Stimulated activated naive CD8-positive, alpha-beta T cell treated with anti-CD3 and anti-CD28 coated beads, Interleukin-15, Interleukin-2, amounts not matched to agents 100 ng/mL and 50 ng/mL, for 24 hours (primary cell): ENCODE data around the gene PROSER2.

Experiments used
- H3K27ac Mint-ChIP-seq: one replicate; pipeline ENCODE4 v1.8.0; 2021; ENCODE audit warnings: mild to moderate bottlenecking, mixed read lengths
- H3K27me3 Mint-ChIP-seq: one replicate; pipeline ENCODE4 v1.8.0; 2021; ENCODE audit warnings: mixed read lengths
- H3K36me3 Mint-ChIP-seq: one replicate; pipeline ENCODE4 v1.8.0; 2021; ENCODE audit warnings: low read depth, mixed read lengths
- H3K4me1 Mint-ChIP-seq: one replicate; pipeline ENCODE4 v1.8.0; 2021; ENCODE audit warnings: low read depth, mixed read lengths
- H3K4me3 Mint-ChIP-seq: one replicate; pipeline ENCODE4 v1.8.0; 2021; ENCODE audit warnings: mild to moderate bottlenecking, mixed read lengths
- H3K9me3 Mint-ChIP-seq: one replicate; pipeline ENCODE4 v1.8.0; 2021; ENCODE audit warnings: mixed read lengths

PROSER2 gene

DNA sequence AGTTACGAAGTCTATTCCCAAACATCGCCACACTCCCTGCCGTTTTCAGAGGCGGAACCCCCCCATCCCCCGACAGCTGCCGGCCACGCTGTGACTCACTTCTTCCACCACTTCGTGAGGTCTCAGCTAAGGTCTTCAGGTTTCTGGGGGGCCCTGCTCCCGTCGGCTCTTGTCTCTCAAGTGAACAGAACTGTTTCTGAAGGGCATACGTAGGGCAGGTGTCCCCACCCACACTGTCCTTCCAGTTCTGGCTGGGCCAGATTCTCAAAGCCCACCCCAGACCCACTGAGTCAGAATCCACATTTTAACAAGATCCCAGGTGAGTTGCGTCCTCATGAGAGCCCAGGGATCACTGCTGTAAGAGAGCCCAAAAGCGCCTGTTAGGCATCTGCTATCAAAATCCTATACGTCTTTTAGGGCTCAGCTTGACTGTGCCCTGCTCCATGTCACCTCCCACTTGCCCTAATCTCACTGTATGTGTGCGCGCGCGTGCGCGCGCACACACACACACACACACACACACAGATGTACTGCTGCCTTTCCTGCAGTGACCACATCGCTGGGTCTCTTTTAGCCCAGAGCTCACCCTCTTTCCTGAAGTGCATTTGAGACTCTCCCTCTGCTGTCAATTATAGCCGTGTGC is 78.8 kb downstream of the PROSER2 start:
- H3K4me3 Mint-ChIP-seq, result no peak overlapping the region
- H3K9me3 Mint-ChIP-seq, result no peaks in the 10 kb centered on the region
- no peak overlapping the region for H3K27ac Mint-ChIP-seq
- H3K4me1 Mint-ChIP-seq, result no peaks in the 10 kb centered on the region
- no peaks in the 10 kb centered on the region for H3K36me3 Mint-ChIP-seq
- peaks cover 3% of the 10 kb centered on the region for H3K27me3 Mint-ChIP-seq

DNA sequence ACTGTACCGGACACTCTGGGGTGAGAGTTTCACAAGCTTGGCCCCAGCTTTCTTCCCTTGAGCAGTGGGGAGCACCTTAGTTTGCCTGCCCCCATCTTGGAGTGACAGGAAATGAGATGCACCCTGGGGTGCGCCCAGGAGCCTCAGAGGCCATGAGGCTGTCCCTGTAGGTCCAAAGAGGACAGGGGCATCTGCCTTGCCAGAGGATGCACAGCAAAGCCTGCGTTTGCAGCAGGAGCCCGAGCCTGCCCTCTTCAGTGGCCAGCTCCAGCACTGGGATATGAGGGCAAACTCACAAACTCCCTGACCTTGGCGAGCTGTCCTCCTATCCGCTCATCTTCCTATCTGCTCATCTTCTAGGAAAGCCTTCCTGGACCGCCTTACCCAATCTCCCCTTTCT is 79.5 kb downstream of the PROSER2 start:
- no peaks in the 10 kb centered on the region for H3K36me3 Mint-ChIP-seq
- no peaks in the 10 kb centered on the region for H3K4me1 Mint-ChIP-seq
- H3K27me3 Mint-ChIP-seq, result peaks cover 3% of the 10 kb centered on the region
- no peak overlapping the region for H3K27ac Mint-ChIP-seq
- H3K9me3 Mint-ChIP-seq, result no peaks in the 10 kb centered on the region
- no peak overlapping the region for H3K4me3 Mint-ChIP-seq

DNA sequence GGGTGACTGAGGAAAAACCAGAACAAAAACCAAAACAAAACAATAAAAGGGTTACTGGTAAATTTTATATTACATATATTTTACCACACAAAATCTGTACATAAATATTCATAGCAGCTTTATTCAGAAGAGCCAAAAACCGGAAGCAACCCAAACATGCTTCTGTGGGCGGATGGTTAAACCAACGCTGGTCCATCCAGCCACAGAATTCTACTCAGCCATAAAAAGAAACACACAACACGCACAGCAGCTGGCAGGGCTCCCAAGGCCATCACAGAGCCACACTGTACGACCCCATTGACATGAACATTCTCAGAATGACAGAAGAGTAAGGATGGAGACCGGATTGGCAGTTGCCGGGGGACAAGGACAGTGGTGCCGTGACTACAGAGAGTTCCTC is 83.6 kb downstream of the PROSER2 start:
- H3K4me1 Mint-ChIP-seq, result no peaks in the 10 kb centered on the region

DNA sequence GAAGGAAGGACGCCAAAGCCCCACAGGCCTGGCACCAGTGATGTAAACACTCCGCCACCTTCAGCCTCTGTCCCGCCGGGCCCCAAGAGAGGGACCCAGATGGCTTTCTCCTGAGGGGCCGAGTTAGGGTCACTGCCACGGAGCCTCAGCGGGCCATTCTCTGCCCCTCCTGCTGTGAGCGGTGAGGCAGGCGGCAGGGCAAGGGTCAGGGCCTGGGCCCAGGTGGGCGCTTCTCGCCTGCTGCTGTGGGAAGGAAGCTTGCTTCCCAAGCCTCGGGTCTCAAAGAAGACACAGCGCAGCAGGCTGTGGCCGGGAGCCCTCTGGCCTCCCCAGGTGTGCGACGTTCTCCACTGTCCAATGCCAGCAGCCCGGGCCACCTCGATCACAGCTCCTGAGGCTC is 84.8 kb downstream of the PROSER2 start:
- Mint-ChIP-seq H3K27me3 (no peaks in the 10 kb centered on the region), H3K27ac (no peak overlapping the region), H3K36me3 (no peaks in the 10 kb centered on the region), H3K9me3 (no peaks in the 10 kb centered on the region), H3K4me3 (no peak overlapping the region), H3K4me1 (no peaks in the 10 kb centered on the region)

More for the DNA sequence above, 83.6 kb downstream of the PROSER2 start:
- Mint-ChIP-seq H3K36me3 (no peaks in the 10 kb centered on the region), H3K27me3 (peaks cover 3% of the 10 kb centered on the region), H3K4me3 (no peak overlapping the region), H3K27ac (no peak overlapping the region), H3K9me3 (no peaks in the 10 kb centered on the region)

DNA sequence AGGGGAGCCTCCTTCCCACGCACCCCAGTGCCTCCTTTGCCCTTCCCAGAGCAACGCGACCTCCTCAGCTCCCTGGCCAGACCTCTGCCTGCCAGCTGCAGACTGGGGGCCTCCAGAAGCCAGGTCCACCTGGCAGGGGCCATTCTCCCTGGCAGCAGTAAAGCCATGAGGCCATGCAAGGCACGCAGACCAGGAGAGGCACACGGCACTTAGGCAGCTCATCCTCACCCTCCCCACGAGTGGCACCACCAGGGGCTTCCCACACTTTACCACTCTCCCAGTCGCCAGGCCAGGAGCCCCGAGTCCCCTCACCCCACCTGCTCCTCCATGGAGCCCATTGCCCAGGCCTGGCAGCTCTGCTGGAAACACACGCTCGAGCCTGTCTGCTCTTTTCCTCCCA is 85.4 kb downstream of the PROSER2 start:
- H3K27ac Mint-ChIP-seq, result no peak overlapping the region
- no peak overlapping the region for H3K4me3 Mint-ChIP-seq
- H3K36me3 Mint-ChIP-seq, result no peaks in the 10 kb centered on the region

DNA sequence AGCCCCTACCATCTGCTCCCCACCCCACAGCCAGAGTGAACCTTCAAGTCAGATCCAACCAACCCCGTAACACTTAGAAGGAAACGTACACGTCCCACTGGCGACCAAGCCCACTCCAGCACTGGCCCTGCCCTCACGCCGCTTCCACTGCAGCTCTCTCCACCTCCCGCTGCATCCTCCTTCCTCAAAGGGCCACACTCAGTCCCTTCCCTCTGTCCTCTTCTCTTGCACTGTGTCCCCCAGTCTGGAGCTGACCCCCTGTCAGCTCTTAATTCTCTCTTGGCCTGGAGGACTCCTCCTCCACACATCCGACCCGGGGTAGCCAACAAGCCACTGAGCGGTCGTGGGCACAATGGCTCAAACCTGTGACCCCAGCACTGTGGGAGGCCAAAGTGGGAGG is 85.8 kb downstream of the PROSER2 start:
- Mint-ChIP-seq H3K9me3 (no peaks in the 10 kb centered on the region), H3K27me3 (no peaks in the 10 kb centered on the region), H3K4me1 (no peaks in the 10 kb centered on the region), H3K27ac (no peak overlapping the region), H3K36me3 (no peaks in the 10 kb centered on the region), H3K4me3 (no peak overlapping the region)

More for the DNA sequence above, 85.4 kb downstream of the PROSER2 start:
- no peaks in the 10 kb centered on the region for H3K9me3 Mint-ChIP-seq
- no peaks in the 10 kb centered on the region for H3K27me3 Mint-ChIP-seq
- H3K4me1 Mint-ChIP-seq, result no peaks in the 10 kb centered on the region

DNA sequence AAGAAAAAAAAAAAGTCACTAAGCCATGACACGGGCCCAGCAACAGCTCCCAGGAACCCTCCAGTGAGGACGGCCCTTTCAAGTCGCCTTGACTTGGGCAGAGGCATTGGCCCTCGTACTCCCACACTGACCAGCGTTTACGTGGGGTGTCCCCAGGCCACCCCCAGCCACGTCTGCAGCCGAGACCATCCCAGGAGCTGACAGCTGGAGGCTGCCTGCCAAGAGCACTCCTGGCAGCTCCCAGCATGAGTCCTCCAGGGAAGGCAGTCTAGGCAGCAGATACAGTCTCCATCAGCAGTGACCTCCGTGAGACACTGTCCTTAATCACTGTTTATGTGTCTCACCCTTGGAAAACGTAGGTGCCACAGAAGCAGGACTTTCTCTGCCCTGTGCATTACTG is 86.5 kb downstream of the PROSER2 start:
- Mint-ChIP-seq H3K4me1 (no peaks in the 10 kb centered on the region), H3K27ac (no peak overlapping the region), H3K27me3 (no peaks in the 10 kb centered on the region), H3K36me3 (no peaks in the 10 kb centered on the region), H3K9me3 (no peaks in the 10 kb centered on the region), H3K4me3 (no peak overlapping the region)

DNA sequence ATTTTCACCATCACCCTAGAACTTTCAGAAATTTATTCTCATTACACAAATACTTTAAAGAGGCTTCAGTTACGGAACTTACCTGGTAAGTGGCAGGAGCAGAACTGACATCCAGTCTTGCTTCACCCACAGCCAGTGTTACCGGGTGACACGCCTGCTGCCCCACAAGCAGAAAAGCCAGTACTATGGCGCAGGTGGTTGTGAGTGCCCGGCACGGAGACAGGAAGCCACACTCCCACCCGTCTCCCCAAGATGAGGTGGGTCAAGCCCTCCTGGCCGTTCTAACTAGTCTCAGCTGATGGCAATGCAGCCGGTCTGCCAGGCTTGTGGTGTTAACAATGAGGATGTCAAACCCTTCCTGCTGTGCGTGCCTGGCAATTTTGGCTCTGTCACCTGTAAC is 86.9 kb downstream of the PROSER2 start:
- Mint-ChIP-seq H3K4me1 (no peaks in the 10 kb centered on the region), H3K27me3 (no peaks in the 10 kb centered on the region), H3K4me3 (no peak overlapping the region), H3K9me3 (no peaks in the 10 kb centered on the region), H3K27ac (no peak overlapping the region), H3K36me3 (no peaks in the 10 kb centered on the region)

DNA sequence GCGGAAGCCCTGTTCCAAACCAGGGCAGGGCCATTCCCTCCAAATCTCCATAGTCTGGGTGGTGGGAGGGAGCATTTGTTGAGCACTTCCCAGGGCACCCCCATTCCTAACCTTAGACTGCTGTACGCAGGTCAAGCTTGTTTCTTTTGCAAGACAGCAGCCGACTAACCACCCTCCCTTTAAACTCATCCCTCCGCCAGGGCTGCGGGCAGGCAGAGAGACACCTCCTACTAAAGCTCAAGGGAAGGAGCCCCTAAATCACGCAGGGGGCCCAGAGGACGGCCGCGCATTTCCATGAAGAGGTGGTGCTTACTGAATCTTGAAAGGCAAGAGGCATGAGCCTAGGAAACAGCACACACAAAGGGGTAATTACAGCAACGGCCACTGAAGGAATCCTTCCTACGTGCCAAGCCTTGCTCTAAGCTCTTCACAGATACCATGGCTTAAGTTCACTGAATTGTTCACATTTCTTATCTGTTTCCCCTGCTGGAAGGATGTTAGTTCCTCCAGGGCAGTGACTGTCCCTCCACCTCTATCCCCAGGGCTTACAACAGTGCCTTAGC is 90.0 kb downstream of the PROSER2 start:
- Mint-ChIP-seq H3K4me1 (no peaks in the 10 kb centered on the region), H3K9me3 (no peaks in the 10 kb centered on the region), H3K27me3 (no peaks in the 10 kb centered on the region), H3K4me3 (no peak overlapping the region), H3K36me3 (no peaks in the 10 kb centered on the region), H3K27ac (no peak overlapping the region)

DNA sequence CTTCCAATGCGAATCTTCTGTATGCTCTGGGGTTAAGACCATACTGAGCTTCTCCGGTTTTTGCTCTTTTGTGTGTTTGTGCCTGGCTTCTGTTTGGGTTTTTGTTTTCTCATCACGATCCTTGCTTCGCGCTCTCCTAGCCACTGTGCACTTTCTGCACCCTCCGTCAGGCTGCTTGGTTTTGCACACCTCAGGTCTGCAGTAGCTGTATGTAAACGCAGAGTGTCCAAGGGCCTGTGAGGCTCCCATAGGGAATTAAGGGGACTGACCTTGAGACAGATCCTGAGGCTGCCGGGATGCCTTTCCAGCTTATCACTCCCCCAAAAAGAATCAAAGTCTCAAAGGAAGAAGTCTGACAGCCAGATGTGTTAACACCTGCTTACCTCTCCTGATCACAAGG is 95.2 kb downstream of the PROSER2 start:
- no peaks in the 10 kb centered on the region for H3K9me3 Mint-ChIP-seq
- no peaks in the 10 kb centered on the region for H3K4me1 Mint-ChIP-seq
- no peak overlapping the region for H3K4me3 Mint-ChIP-seq
- no peaks in the 10 kb centered on the region for H3K27me3 Mint-ChIP-seq
- no peak overlapping the region for H3K27ac Mint-ChIP-seq
- peaks cover 36% of the 10 kb centered on the region for H3K36me3 Mint-ChIP-seq

DNA sequence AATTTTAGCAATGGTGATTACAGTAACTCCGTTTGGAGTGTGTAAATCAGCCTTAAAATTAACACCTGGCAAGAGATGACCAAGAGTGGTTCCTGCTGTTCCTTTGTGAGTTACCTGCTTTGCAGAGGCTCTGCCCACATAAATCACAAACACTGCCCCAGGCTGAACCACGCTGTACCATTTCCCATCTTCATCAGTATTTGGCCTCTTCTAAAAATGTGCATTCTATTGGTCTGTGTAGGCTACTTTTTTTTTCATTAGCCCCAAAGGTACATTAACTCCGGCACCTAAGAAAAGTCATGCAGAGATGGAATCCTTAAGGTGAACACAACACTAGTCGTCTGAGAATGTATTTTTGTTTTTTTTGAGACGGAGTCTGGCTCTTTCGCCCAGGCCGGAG is 96.1 kb downstream of the PROSER2 start:
- Mint-ChIP-seq H3K27ac (no peak overlapping the region), H3K4me3 (no peak overlapping the region), H3K9me3 (no peaks in the 10 kb centered on the region), H3K4me1 (no peaks in the 10 kb centered on the region), H3K36me3 (peaks cover 39% of the 10 kb centered on the region), H3K27me3 (no peaks in the 10 kb centered on the region)
